HG02981 (cell line): ENCODE measurements around the gene DYNC1H1.

Source experiments
- ATAC-seq: cut with Tn5 transposase; IDR thresholded peaks from one replicate; pipeline ENCODE4 v1.9.1; 2021; ENCODE audit warnings: mild to moderate bottlenecking, moderate library complexity; ENCODE audit not compliant: unreplicated experiment

Gene DYNC1H1

DNA sequence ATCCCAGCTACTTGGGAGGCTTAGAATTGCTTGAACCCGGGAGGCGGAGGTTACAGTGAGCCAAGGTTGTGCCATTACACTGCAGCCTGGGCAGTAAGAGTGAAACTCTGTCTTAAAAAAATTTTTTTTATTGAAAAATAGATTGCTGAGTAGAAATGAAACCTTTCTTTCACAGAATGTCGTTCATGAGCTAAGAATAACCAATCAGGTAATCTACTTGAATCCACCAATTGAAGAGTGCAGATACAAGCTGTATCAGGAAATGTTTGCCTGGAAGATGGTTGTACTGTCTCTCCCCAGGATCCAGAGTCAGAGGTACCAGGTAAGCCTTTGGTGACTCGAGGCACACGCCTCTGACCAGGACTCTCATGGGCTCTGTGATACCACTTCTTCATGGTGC, 27.0 kb downstream of the DYNC1H1 start:
- no peak for ATAC-seq

DNA sequence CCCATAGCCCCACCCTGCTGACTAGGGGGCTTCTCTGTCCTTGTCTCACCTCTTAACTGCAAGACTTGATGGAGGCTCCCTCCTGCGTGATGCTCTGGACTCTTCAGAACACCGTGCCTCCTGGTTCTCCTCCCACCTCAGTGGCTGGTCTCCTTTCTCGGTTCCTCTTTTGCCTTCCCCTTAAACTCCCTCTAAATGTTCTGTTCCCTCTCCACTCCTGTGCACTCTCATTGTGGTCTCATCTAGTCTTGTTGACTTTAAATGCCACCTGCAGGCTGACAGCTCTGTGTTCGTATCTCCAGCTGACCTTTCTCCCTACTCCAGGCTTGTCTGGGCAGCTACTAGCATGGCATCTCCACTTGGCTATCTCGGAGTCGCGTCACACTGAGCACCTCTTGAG, 28.3 kb downstream of the DYNC1H1 start:
- peak; percentile 90 for ATAC-seq

DNA sequence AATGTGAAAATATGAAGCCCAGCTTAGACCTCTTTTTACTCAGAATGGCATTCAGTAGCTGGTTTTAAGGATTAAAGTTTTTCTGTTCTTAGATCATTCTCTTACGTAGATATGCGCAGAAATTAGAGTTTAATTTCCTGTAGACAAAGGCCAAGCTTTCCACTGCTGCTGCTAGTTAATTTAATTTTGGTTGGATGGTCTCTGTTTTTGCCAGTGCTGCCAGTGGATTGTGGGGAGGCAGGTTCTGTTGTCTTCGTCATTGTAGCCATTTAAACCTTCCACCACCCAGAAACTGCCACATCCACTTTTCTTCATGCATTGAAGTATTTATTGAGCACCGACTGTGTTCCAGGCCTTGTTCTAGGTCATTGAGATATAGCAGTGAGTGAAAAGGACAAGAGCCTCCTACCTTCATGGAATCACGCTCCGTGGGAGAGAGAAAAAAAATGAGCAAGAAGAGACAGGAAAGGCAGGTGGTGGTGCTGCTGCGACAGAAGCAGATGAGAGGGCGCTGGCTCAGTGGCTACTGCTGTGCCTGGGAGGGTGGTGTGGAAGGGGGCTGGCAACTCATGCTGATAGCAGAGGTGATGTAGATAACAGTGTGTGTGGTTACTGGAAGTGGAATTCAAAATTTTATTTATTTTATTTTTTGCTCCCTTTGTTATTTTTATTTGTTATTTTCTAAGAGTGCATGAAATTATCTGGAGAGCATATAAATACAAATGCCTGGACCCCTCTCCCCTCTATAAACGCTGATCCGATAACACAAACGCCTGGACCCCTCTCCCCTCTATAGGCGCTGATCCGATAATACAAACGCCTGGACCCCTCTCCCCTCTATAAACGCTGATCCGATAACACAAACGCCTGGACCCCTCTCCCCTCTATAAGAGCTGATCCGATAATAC, 33.3 kb downstream of the DYNC1H1 start:
- ATAC-seq, result no peak

DNA sequence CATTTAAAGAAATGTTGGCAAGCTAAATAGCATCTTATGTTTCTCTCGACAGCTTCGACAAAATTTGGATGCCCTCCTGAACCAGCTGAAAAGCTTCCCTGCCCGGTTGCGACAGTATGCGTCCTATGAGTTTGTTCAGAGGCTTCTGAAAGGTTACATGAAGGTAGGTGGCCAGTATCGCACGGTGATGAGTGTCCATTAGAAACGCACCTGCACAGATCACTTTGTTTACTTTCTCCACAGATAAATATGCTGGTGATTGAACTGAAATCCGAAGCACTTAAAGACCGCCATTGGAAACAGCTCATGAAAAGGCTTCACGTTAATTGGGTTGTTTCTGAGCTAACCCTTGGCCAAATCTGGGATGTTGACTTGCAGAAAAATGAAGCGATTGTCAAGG, 36.5 kb downstream of the DYNC1H1 start:
- ATAC-seq, result no peak

DNA sequence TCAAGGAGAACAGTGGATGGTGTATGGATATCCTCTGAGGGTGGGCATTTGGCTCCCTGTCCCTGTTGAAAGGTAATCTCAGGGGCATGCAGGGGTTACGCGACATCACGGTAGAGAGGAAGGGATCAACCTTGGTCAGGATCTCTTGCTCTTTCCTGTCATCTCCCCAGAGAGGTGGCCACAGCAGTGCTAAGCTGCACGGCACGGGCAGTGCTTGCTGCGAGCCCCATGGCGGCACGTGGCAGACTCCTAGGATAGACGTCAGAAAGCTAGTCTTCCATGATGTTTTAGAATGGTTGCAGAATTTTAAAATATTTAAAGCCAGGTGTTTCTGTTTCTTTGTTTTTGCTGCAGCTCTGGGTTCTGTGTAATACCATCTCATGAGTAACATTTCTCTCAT, 41.0 kb downstream of the DYNC1H1 start:
- ATAC-seq, result no peak

DNA sequence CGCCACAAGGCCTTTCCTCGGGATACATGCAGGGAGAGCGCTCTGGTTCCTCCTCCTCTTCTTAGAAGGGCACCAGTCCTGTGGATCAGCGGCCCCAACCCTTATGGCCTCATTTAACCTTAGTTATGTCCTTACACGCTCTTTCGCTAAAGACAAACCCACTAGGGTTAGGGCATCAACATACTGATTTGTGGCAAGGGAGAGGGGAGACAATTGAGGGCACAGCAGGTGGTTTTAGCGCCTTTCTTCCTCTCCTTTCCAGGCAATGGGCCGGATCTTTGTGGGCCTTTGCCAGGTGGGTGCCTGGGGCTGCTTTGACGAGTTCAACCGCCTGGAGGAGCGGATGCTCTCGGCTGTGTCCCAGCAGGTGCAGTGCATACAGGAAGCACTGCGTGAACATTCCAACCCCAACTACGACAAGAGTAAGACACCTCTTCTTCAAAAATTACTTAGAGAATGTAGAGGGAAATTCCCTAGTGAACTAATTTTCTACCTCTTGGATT, 43.6 kb downstream of the DYNC1H1 start:
- ATAC-seq, result no peak

DNA sequence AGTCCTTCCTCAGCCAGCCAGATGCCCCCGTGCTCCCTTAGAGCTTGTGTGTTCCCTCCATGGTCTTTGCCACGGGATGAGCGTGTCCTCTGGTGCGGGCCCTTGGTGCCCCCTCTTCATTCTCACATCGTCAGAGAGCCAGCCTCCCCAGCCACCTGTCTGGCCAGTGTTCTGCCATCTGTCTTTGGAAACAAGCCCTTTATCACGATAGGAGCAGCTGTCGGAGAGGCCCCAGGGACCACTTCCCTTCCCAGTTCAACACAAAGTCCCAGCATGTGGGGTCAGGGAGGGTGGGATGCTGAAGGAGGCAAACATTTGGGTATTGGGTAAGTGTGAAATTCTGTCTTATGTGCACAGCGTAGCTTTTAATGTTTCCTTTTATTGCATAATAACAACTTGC, 44.5 kb downstream of the DYNC1H1 start:
- ATAC-seq, result no peak

DNA sequence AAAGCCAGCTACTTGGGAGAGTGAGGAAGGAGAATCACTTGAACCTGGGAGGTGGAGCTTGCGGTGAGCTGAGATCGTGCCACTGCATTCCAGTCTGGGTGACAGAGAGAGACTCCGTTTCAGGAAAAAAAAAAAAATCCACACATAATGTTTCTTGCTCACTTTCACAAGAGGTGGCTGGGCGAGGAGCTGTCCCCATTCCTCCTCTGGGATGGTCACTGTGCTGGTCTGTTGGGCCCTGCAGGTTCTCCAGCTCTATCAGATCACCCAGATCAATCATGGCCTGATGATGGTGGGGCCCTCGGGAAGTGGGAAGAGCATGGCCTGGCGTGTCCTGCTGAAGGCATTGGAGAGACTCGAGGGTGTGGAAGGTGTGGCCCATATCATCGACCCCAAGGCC, 47.3 kb downstream of the DYNC1H1 start:
- no peak for ATAC-seq

DNA sequence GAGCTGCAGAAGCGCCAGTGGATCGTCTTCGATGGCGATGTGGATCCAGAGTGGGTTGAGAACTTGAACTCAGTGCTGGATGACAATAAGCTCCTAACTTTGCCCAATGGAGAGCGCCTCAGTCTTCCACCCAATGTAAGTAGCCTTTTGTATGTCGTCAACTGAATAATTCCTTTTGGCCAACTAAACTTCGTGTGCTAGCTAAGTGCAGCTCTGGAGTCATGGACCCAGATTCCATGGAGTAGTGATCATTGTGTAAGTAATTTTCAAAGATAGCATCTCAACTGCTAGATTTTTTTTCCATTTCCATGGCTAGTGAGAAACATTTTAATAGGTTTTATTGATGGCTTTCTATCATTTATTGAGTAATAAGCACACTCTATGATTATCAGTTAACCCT, 48.0 kb downstream of the DYNC1H1 start:
- no peak for ATAC-seq

DNA sequence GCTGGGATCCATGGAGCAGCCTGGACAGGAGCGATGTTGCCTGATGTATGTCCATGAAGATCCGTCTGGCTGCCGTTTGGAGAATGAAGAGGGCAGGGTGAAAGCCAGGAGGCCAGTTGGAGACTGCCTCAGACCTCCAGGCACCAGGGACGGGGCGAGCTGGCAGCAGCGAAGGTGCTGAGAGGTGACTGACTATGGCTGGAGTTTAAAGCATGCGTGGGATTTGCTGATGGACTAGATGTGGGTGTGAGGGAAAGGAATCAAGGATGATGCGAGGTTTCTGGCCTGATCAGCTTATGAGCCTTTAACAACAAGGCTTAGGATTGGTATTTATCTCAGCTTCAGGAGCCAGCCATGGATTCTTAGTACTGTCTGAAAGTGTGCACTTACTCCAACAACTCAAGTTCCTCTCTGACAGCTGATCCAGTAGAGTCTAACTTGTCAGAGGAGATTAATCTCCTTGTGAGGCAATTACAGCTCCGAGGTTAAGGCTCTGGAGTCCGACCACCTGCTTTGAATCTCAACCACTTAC, 49.4 kb downstream of the DYNC1H1 start:
- ATAC-seq, result no peak

DNA sequence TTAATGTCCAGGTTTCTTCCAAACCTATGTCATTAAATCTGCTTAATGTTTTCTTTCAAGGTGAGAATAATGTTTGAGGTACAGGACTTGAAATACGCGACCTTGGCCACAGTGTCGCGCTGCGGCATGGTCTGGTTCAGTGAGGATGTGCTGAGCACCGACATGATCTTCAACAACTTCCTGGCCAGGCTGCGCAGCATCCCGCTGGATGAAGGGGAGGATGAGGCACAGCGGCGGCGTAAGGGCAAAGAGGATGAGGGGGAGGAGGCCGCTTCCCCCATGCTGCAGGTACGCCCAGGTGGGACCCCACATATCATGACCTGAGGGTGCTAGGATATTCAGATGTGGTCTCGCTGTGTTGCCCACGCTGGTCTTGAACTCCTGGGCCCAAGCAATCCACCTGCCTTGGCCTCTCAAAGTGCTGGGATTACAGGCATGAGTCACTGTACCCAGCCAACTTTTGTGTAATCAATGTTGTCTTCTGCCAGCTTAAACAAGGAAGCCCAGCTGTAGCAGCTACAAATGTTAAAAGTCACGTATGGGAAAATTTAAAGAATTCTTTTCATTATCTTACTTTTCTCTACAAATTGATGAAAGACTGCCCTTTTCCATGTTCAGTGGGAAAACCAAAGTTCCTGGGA, 50.8 kb downstream of the DYNC1H1 start:
- ATAC-seq, result no peak

DNA sequence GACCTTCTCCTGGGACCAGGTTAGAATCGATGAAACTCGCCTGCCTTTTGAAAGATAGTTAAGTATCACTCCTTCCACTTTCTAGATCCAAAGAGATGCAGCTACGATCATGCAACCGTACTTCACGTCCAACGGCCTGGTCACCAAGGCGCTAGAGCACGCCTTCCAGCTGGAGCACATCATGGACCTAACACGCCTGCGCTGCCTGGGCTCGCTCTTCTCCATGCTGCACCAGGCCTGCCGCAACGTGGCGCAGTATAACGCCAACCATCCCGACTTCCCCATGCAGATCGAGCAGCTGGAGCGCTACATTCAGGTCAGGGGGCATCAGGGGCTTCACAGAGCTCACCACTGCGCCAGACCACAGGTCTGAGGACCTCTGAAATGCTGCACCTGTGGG, 51.4 kb downstream of the DYNC1H1 start:
- ATAC-seq, result no peak

DNA sequence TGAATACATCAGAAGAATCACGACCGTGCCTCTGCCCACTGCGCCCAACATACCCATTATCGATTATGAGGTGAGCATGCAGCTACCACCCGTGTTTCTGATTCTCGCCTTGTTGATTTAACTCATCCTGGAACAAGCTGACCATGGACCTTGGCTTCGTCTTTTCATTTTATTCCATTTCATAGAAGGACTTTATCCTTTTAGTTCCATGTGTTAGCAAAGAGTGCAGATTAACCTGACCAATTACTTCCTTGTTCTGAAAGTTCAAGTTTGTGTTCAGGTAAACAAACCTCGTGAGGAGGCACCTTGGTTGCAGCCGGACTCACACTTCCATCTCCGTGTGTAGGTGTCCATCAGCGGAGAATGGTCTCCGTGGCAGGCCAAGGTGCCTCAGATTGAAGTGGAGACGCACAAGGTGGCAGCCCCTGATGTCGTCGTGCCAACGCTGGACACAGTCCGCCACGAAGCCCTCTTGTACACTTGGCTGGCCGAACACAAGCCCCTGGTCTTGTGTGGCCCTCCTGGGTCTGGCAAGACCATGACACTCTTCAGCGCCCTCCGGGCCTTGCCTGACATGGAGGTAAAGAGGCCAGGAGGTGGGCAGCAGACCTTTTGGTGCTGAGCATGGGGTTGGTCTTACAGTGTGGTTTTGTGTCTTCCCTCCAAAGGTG, 52.2 kb downstream of the DYNC1H1 start:
- ATAC-seq, result no peak

DNA sequence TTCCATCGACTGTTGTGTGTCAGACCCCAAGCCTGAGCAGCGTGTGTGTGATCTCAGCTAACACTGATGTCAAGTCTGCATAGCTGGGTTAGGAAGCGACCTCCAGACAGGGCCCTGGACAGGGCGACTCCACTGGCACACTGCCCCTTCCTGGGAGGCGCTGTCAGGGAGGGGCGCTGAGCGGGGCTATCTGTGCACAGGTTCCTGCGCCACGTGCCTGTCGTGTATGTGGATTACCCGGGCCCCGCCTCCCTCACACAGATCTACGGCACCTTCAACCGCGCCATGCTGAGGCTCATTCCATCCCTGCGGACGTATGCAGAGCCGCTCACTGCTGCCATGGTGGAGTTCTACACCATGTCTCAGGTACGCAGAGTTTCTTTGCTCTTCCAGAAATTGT, 53.9 kb downstream of the DYNC1H1 start:
- no peak for ATAC-seq

DNA sequence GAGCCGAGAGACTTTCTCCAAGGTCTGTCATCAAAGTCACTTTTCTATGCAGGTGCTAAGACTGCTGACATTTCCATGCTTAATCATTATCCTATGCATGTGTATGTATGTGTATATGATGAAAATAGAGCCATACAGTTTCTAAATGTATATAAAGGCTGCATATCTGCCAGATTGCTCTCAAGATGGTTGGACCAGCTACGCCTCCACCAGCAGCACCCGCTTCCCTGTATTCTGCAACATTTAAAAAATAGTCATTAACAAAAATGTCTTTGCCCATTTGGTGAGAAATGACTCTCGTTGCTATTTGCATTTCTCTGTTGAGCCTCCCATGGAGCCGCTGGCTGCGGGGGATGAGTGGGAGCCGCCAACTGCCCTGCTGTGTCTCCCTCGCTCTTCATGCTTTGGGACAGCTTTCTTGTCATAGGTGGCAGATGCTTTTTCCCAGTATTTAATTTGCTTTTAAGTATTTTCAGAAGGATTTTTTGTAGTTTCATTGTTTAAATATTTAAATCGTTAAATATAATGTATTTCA, 54.7 kb downstream of the DYNC1H1 start:
- ATAC-seq, result no peak

DNA sequence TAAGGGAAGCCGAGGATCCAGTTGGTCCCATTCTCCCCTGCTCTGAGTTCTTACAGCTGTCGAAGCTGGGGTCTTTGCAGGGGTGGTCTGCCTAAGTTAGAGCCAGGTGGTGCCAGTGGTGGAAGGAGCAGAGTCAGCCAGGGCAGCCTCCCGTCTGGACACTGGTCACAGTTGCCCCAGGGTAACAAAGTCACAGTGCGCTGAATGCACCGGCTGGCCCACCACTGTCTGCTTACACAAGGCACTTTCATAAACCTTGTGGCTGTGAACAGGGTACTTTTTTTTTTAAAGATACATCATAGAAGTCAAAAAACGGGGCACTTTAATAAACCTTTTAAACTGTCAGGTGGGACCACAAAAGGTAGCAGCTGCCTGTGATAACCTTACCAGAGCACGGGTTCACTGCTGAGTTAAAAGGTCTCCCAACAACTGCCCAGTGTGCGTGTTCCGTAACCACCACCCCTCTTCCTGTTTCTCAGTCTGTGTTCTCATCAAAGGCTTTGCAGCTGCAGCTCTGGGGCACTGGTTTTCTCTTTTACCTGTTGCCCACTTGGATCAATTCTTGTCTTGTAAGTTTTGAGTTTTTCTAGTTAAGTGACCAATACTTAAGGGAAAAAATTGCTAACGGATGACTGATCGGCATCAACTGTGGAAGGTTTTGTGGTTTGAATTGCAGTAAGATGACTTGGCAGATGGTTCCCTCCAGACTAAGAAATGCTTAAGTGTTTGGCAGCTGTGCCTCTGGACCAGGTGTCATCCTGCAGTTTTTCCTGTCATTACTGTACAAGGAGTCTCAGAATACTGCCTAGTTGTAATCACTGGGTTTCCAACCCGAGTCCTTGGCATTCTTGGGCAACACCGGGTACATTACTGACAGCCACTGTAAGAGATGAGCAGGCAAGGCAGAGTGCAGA, 55.9 kb downstream of the DYNC1H1 start:
- no peak for ATAC-seq

DNA sequence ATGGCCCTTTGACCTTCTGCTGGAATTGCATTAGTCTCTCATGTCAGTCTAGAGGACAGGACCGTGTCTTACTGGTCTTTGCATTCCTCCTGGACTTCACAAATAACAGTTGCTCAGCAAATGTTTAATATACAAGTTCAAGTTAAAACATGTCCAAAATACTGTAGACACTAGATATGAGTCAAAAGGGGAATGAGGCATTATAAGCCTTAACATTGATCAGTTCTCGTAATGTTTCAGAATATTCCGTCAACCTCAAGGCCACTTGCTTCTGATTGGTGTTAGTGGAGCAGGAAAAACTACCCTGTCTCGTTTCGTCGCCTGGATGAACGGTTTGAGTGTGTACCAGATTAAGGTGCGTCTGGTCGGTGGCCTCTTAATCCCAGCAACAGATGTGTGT, 62.6 kb downstream of the DYNC1H1 start:
- no peak for ATAC-seq

DNA sequence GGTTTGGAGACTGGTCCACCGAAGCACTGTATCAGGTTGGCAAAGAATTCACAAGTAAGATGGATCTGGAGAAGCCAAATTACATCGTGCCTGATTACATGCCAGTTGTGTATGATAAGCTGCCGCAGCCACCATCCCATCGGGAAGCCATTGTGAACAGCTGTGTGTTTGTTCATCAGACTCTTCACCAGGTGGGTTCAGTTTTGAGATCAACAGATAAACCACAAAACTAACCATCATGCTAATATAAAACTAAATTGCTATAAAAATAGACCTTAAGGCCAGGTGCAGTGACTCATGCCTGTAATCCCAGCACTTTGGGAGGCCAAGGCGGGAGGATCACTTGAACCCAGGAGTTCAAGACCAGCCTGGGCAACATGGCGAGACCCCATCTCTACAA, 63.6 kb downstream of the DYNC1H1 start:
- ATAC-seq, result no peak

DNA sequence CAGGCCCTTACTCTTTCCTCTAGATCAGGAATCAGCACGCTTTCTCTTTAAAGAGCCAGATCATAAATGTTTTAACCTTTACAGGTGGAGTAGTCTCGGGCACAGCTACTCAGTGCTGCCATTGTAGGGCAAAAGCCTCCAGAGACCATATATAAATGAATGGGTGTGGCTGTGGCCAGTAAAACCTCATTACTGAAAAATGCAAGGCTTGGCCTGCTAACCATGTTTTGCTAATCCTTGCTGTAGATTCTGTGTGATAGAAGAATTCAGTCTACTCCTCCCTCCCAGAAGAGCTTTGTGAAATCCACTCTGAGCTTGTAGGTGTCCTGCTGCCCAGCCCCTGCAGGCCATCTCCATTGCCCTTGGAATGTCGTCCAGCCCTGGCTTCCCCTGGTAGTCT, 64.4 kb downstream of the DYNC1H1 start:
- ATAC-seq, result no peak

DNA sequence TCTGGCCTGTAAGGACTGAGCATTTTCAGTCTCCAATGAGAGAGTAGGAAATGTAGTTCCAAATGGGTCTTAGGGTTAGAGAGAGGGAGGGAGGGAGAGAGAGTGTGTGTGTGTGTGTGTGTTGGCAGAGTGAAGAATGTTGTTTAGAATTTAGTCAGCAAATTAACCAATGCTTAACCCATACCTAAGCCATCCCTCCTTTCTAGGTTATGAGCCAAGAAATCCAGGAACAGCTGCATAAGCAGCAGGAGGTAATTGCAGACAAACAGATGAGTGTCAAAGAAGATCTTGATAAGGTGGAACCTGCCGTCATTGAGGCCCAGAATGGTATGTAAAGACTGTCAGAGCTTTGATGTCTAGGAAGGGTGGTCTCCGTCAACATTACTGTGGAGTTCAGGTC, 65.6 kb downstream of the DYNC1H1 start:
- no peak for ATAC-seq
